CD4-positive, alpha-beta T cell (primary cell): ENCODE measurements around the gene LRRC3C. TPM values are rescaled to one million over a fixed set of nuclear protein-coding genes. Genes with fewer than 3 reads are reported as not detected.

Experiments
- ATAC-seq: fragments of 200-7000 bp; cut with Tn5 transposase; one replicate; pipeline ENCODE4 v1.10.0; 2022; ENCODE audit warnings: mild to moderate bottlenecking; ENCODE audit not compliant: poor library complexity
- CTCF ChIA-PET: fragments of 350-600 bp; sonication (Branson Sonifier 250); formaldehyde crosslinking; loops from one replicate; lab custom pipeline; 2021; ENCODE audit warnings: antibody characterized with exemption, inconsistent platforms; lab: Charles Lee
- POLR2A ChIA-PET: fragments of 350-600 bp; sonication (Branson Sonifier 250); formaldehyde crosslinking; loops from one replicate; lab custom pipeline; 2021; ENCODE audit warnings: antibody characterized with exemption, inconsistent platforms; lab: Charles Lee
- DNase-seq, 14 experiments: peaks; one replicate each; pipeline ENCODE4 v3.0.0-alpha.2; 2013 to 2020; ENCODE audit warnings: mixed read lengths in 2 of 14
- H3K27ac ChIP-seq, 2 donors: one replicate each; pipeline versions ENCODE4 v1.5.1 to v1.7.0; 2013; ENCODE audit warnings: low read length in 2 of 2, low read depth in 1 of 2, mild to moderate bottlenecking in 1 of 2
- H3K27me3 ChIP-seq, 2 experiments: 1 replicate in 1 of 2; 2 replicates in 1 of 2; pipeline versions ENCODE4 v1.6.1 to v1.7.0; 2013; ENCODE audit warnings: low read length in 2 of 2, control low read depth in 1 of 2, mild to moderate bottlenecking in 1 of 2, moderate library complexity in 1 of 2; ENCODE audit not compliant: insufficient read depth in 2 of 2, control insufficient read depth in 1 of 2
- H3K36me3 ChIP-seq: one replicate; pipeline ENCODE4 v1.6.1; 2013; ENCODE audit warnings: low read length, control low read depth; ENCODE audit not compliant: insufficient read depth
- H3K4me1 ChIP-seq: one replicate; pipeline ENCODE4 v1.6.1; 2013; ENCODE audit warnings: low read length, control low read depth; ENCODE audit not compliant: insufficient read depth
- H3K4me3 ChIP-seq: one replicate; pipeline ENCODE4 v1.5.1; 2013; ENCODE audit warnings: mild to moderate bottlenecking, low read length, moderate library complexity
- H3K9me3 ChIP-seq, 2 experiments: 1 replicate in 1 of 2; 2 replicates in 1 of 2; pipeline versions ENCODE4 v1.6.1 to v1.7.0; 2013; ENCODE audit warnings: low read length in 2 of 2, mild to moderate bottlenecking in 2 of 2, control low read depth in 1 of 2, moderate library complexity in 1 of 2; ENCODE audit not compliant: control insufficient read depth in 1 of 2, insufficient read depth in 1 of 2
- H3K27ac Mint-ChIP-seq: one replicate; pipeline ENCODE4 v1.8.0; 2020; ENCODE audit warnings: mixed read lengths
- H3K27me3 Mint-ChIP-seq: one replicate; pipeline ENCODE4 v1.8.0; 2021; ENCODE audit warnings: mixed read lengths
- H3K36me3 Mint-ChIP-seq: one replicate; pipeline ENCODE4 v1.8.0; 2021; ENCODE audit warnings: low read depth, mixed read lengths
- H3K4me1 Mint-ChIP-seq: one replicate; pipeline ENCODE4 v1.8.0; 2021; ENCODE audit warnings: low read depth, mixed read lengths
- H3K4me3 Mint-ChIP-seq: one replicate; pipeline ENCODE4 v1.8.0; 2020; ENCODE audit warnings: mild to moderate bottlenecking, mixed read lengths
- H3K9me3 Mint-ChIP-seq: one replicate; pipeline ENCODE4 v1.8.0; 2020; ENCODE audit warnings: mixed read lengths
- intact Hi-C, 2 experiments: fragments of 100-400 bp; cut with DNase I in 1 of 2; cut with micrococcal nuclease in 1 of 2; formaldehyde crosslinking; loops; one replicate each; pipeline versions ENCODE4 v1.15.1 to v1.9.0; 2023 to 2025; cut with DNase I, micrococcal nuclease
- total RNA-seq, 174 experiments: library from RNA in 2 of 174; stranded (reverse) in 2 of 174; gene quantifications; one replicate each; pipeline ENCODE4 v1.2.3 and lab custom pipeline; 2021 to 2026
- TF ChIP-seq, protein P1 (sequence below): fragments of 200-600 bp; IDR thresholded peaks from one replicate; pipeline ENCODE4 v1.8.0; 2022; ENCODE audit warnings: antibody characterized with exemption, mild to moderate bottlenecking

LRRC3C gene
- total RNA-seq, 2 experiments from 2014 or later = not detected

DNA sequence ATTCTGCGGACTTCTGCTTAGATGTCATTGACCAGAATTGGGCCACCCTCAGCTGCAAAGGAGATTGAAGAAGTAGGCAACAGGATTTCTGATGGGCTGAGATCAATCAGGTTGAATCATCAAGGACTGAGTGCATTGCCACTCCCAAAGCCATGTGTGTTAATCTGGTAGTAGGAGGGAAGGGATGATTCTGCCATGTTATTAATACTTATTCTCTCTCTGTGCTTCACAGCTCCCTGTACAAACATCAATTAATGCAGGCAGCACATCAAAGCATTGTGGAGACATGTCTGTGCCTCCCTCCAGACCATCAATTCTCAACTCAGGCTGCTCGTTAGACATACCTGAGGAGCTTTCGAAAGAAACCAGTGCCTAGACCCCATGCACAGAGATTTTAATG is 11.6 kb downstream of the LRRC3C start:
- intact Hi-C loops = no loop called here
- TF ChIP-seq, protein P1, sequence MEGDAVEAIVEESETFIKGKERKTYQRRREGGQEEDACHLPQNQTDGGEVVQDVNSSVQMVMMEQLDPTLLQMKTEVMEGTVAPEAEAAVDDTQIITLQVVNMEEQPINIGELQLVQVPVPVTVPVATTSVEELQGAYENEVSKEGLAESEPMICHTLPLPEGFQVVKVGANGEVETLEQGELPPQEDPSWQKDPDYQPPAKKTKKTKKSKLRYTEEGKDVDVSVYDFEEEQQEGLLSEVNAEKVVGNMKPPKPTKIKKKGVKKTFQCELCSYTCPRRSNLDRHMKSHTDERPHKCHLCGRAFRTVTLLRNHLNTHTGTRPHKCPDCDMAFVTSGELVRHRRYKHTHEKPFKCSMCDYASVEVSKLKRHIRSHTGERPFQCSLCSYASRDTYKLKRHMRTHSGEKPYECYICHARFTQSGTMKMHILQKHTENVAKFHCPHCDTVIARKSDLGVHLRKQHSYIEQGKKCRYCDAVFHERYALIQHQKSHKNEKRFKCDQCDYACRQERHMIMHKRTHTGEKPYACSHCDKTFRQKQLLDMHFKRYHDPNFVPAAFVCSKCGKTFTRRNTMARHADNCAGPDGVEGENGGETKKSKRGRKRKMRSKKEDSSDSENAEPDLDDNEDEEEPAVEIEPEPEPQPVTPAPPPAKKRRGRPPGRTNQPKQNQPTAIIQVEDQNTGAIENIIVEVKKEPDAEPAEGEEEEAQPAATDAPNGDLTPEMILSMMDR = no peak
- H3K36me3 ChIP-seq = no peaks in the 10 kb centered on the region
- DNase-seq (no peak), ATAC-seq (no peak)
- peaks cover 10% of the 10 kb centered on the region for H3K4me1 ChIP-seq
- CTCF ChIA-PET = interaction anchor here (1.3 kb wide), 1 partner anchor 41 kb away, joined by 3 read pairs; the partner anchor contains the start of gene PSMD3
- H3K4me3 ChIP-seq = no peak overlapping the region
- H3K9me3 ChIP-seq = no peaks in the 10 kb centered on the region
- Mint-ChIP-seq H3K9me3 (no peaks in the 10 kb centered on the region), H3K27ac (no peak overlapping the region), H3K36me3 (no peaks in the 10 kb centered on the region), H3K4me3 (no peak overlapping the region), H3K4me1 (peaks cover 11% of the 10 kb centered on the region), H3K27me3 (no peaks in the 10 kb centered on the region)
- no peak overlapping the region for H3K27ac ChIP-seq
- no peaks in the 10 kb centered on the region for H3K27me3 ChIP-seq
- POLR2A ChIA-PET = no interaction called here

DNA sequence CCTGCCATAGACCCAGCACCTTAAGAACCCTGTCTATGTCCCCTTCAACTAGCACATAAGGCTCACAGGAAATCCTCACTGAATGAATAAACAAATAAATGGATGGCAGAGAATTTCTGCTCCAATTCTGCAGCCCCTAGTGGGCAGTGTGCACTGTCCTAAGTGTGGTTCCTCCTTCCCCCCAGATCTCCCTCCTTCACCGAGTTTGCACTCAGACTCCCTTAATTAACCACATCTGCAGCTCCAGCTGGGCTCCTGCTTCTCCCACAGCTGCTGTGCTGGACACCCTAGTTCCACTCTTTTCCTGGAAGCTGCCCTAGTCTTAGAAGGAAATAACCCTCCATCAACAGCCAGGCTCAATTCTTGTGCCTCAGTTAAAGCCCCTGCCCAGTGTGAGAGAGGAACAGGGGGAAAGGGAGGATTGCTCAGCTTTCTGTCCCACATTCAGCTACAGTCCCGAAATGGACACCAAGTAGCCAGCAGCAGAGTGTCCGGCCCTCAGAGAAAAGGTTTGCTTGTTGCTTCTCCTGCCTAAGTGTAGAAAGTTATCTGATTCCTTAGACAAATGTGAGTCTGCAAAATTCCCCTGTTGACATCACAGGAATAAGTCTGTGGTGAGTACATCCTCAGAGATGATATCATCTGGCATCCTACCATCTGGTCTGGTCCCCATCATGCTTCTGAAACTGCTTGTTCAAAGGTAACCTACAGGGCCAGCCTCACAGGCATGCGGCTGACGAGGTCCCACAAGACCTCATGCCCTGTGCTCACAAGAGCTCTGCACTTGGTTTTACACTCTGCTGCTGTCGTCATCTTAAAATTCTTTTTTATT is 12.3 kb downstream of the LRRC3C start:
- Mint-ChIP-seq H3K36me3 (no peaks in the 10 kb centered on the region), H3K4me1 (peaks cover 11% of the 10 kb centered on the region), H3K27ac (peak overlapping the region; percentile 42), H3K9me3 (no peaks in the 10 kb centered on the region), H3K27me3 (no peaks in the 10 kb centered on the region), H3K4me3 (no peak overlapping the region)
- ATAC-seq = peak; percentile 95
- intact Hi-C loops = no loop called here
- no peaks in the 10 kb centered on the region for H3K9me3 ChIP-seq
- no peaks in the 10 kb centered on the region for H3K27me3 ChIP-seq
- peaks cover 10% of the 10 kb centered on the region for H3K4me1 ChIP-seq
- no peak overlapping the region for H3K4me3 ChIP-seq
- peak in 5 of 14 experiments; percentile 24 to 73 (median 48) for DNase-seq
- TF ChIP-seq, protein P1 = no peak
- no peaks in the 10 kb centered on the region for H3K36me3 ChIP-seq
- ChIA-PET CTCF (interaction anchor here (1.3 kb wide), 1 partner anchor 40 kb away, joined by 3 read pairs; the partner anchor contains the start of gene PSMD3), POLR2A (interaction anchor here (0.6 kb wide), 1 partner anchor 482 kb away, joined by 3 read pairs; no protein-coding TSS in a partner anchor)
- H3K27ac ChIP-seq = no peak overlapping the region

DNA sequence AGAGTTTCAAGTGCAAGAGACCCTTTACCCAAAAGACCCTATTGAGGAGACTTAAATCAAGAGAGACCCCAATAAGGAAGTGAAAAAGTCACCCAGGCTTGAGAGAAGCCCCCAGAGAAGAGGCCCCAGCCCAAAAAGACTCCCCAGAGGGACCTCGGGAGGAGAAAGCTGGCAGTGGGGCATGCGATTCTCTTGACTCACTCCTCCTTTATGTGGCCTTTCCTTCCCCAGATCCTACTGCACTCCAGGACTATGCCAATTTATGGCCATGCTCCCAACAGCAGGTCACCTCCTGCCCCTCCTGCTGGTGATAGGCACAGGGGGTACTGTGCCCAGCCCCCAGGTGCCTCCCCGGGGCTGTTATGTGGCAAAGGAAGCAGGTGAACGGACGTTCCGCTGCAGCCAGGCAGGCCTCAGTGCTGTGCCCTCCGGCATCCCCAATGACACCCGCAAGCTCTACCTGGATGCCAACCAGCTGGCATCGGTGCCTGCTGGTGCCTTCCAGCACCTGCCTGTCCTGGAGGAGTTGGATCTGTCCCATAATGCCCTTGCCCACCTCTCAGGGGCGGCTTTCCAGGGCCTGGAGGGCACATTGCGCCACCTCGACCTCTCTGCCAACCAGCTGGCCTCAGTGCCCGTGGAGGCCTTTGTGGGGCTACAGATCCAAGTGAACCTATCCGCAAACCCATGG is 16.3 kb downstream of the LRRC3C start:
- Histone ChIP-seq H3K27ac (no peak overlapping the region), H3K9me3 (no peaks in the 10 kb centered on the region), H3K4me3 (no peak overlapping the region), H3K27me3 (no peaks in the 10 kb centered on the region), H3K4me1 (peaks cover 13% of the 10 kb centered on the region), H3K36me3 (no peaks in the 10 kb centered on the region)
- H3K36me3 Mint-ChIP-seq = no peaks in the 10 kb centered on the region
- POLR2A ChIA-PET = no interaction called here
- ATAC-seq (no peak), DNase-seq (no peak)
- H3K9me3 Mint-ChIP-seq = no peaks in the 10 kb centered on the region
- CTCF ChIA-PET = no interaction called here
- H3K27me3 Mint-ChIP-seq = no peaks in the 10 kb centered on the region
- no peak overlapping the region for H3K27ac Mint-ChIP-seq
- intact Hi-C loops = no loop called here
- no peak overlapping the region for H3K4me3 Mint-ChIP-seq
- peaks cover 25% of the 10 kb centered on the region for H3K4me1 Mint-ChIP-seq
- TF ChIP-seq, protein P1 = no peak
